Iris pigment epithelial cell (primary cell): ENCODE data around the gene EEIG1.

Experiments used
- DNase-seq: peaks from one replicate; pipeline ENCODE4 v3.0.0-alpha.2; 2011; ENCODE audit warnings: low read depth

Gene EEIG1

DNA sequence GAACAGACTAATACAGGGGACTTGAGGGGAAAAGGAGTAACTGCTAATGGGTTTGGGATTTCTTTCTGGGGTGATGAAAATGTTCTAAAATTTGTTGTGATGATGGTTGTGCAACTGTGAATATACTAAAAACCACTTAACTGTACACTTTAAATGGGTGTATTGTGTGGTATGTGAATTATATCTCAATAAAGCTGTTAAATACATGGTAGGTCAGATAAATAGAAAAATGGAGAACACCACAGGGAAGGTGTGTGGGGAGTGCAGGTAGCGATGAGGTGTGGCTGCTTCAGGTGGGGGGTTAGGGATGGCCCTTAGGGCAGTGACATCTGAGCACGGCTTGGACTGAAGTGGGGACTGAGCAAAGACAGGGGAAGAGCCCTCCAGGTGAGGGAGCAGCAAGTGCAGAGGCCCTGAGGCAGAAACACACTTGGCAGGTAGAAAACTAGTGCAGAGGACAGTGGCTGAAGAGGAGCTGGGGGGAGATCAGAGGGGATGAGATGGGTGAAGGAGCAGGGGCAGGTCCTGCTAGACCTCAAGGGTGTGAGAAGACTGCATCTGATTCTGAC is 20.9 kb downstream of the EEIG1 start:
- no peak for DNase-seq

DNA sequence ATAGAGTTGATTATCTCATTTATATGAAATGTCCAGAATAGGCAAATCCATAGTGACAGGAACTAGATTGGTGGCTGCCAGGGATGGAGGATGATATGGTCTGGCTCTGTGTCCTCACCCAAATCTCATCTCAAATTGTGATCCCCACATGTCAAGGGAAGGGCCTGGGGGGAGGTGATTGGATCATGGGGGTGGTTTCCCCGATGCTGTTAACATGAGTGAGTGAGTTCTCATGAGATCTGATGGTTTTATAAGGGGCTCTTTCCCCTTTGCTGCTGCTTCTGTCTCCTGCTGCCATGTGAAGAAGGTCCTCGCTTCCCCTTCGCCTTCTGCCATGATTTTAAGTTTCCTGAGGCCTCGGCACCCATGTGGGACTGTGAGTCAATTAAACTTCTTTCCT is 21.4 kb downstream of the EEIG1 start:
- no peak for DNase-seq

DNA sequence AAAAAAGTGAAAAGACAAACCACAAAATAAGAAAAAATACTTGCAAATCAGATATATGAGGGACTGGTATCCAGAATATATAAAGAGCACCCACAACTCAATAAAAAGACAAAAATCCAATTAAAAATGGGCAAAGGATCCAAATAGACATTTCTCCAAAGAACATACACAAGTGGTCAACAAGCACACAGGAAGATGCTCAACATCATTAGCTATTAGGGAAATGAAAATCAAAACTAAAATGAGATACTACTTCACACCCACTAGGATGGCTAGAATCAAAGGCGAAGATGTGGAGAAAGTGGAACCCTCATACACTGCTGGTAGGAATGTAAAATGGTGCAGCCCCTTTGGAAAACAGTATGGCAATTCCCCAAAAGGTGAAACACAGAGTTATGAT is 22.1 kb downstream of the EEIG1 start:
- no peak for DNase-seq

DNA sequence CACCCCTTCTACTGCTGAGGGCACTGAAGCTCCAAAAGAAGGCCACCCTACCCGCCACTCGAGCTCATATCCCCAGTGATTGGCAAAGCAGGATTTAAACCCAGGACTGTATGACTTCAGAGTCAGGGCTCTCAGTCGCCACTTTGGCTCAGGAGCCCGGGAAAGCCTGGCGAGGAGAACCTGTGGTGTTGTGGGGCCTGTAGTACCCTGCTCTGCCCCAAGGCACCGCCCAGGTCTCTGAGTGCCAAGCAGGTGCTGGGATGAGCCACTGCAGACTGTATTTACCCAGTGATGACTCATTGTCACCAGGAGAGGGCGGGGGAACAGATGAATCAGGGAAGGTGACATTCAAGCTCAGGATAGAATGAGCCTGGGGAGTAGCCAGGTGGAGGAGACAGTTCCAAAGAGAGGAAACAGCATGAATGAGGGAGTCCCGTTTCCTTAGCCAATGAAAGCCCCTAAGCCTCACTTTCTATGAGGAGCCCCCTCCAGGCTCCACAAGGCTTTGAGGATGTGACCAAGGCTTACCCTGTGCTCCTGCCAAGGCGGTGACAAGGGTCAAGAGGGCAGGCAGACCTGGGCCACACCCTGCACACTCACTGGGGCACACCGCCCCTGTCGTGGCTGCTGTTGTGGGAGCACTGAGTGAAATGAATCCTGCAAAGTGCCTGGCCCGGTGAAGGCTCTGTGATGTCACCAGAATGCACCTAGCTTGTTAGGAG is 25.3 kb downstream of the EEIG1 start:
- no peak for DNase-seq

DNA sequence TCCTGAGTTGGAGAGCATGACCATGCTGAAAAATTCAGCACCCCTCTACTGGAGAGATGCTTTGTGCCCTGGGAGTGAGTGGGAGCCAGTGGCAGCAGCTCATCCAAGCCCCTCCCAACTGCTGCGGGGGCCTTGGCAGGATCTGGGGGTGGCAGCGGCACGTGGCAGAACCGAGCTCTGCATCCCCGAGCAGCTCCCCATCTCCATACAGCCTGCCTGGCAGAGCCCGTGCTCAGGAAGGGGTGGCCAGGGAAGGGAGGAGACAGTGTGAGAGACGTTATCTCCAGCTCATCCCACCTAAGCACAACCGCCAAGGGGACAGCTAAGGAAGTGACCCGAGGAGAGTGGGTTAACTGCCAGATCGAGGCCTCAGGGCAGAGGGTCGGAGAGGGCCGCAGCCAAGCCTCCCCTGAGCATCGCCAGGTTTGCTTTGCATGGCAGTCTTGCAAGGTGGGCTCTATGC is 25.9 kb downstream of the EEIG1 start:
- no peak for DNase-seq

DNA sequence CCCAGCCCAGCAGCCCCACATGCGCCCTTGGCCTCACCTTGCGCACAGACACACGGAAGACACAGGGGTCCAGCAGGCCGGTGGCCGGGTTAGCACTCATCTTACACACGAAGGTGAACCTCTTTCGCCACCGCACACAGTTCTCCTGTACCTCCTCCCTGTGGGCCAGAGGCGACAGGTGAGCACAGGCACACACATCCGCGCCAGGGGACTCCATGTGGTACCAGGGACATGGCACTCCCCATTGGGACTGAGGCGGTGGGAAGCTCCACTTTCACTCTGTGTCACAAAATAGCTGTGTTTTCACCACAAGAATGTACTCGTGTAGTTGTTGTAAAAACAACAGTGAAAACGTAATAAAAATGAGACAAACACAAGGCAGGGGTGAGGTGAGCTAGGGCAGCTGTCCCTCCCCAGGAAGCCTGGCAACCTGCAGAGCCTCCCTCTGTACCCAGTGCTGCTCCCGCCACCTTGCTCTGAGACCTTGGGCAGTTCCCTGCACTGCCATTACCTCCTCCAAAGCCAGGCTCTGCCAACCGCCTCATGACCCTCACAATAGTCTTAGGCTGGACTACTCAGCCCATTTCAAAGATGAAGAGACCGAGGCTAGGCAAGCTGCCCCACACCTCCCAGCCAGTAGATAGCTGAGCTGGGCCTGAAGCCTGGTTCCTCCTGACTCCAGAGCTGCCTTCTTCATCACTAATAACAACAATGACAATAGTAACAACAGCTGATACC is 26.9 kb downstream of the EEIG1 start:
- DNase-seq: no peak

DNA sequence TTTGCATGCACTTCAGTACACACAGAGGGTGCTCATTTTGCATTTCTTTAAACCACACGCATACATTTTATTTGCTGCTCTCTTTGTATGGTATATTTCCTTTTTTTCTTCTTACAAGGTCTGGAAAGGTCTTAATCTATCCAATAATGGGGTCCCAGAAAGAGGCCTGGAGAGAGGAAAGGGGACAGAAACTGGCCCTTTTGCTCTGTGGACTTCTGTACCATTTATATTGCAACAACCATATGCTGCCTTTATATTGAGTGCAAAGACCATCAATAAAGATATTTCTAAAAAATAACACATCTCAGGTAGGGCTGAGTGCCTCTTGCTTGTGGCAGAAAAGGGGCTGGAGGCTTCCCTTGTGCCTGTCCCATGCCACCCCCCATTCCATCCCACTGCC is 27.6 kb downstream of the EEIG1 start:
- no peak for DNase-seq

DNA sequence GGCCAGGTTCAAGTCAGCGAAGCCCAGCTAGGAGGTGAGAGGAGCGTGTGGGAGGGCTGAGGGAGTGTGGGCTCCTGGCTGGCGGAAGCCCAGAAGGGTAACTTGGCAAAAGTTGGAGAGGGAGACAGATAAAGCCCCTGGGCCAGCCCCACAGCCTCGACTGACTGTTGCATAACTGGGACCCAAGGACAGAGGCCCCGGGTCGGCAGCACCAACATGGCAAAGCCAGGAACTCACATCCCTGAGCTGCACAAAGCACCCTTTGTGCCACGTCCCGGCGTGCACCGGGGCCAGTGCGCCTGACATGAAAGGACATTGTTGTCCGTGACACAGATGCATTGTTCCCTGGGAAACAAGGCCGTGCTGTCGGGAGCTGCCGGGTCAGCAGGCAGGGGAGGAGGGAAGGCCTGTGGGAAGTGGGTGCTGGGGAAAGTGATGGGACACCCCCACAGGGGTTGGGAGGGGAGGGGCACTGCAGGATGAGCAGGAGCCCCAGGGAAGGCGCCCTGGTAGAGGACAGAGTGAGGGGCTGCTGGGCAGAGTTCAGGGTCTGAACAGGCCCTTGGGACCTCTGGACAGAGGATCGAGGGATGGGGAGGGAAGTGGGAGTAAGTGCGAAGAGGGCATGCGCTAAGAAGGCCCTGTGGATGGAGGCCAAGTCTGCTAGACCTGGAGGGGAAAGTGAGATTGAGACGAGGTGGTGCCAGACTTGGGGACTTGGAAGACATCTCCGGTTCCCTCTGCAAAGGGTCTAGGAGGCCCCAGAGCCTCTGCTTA is 30.1 kb downstream of the EEIG1 start:
- DNase-seq: no peak

DNA sequence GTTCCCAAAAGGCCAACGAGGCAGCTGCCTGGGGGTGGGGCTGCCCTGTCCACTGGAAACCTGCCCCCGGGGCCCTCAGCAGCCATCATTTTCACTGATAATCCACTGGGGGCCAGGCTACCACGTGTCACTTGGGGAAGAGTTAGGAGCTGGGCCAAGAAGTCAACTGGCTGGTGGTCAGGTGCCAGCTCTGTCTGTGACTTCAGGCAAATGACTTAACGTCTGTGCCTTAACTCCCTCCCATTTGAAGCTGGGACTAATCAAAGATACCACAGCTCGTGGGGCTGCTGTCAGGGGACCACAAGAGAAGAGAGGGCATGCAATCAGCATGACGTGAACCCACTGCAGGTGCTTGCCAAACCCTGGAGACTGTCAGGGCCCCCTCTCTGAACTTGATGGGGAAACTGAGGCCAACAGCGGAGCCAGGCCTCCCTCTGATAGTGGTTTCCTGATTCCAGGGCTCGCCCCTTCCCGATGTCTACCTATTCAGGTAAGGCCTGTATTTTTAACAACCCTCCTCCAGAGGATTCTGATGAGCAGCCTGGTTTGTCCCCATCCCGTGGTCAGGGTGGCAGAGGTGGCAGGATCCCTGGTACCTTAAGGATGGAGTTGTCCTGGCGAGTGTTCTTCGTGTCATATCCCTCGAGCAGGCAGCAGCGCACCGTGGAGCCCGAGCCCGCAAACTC is 30.8 kb downstream of the EEIG1 start:
- no peak for DNase-seq

DNA sequence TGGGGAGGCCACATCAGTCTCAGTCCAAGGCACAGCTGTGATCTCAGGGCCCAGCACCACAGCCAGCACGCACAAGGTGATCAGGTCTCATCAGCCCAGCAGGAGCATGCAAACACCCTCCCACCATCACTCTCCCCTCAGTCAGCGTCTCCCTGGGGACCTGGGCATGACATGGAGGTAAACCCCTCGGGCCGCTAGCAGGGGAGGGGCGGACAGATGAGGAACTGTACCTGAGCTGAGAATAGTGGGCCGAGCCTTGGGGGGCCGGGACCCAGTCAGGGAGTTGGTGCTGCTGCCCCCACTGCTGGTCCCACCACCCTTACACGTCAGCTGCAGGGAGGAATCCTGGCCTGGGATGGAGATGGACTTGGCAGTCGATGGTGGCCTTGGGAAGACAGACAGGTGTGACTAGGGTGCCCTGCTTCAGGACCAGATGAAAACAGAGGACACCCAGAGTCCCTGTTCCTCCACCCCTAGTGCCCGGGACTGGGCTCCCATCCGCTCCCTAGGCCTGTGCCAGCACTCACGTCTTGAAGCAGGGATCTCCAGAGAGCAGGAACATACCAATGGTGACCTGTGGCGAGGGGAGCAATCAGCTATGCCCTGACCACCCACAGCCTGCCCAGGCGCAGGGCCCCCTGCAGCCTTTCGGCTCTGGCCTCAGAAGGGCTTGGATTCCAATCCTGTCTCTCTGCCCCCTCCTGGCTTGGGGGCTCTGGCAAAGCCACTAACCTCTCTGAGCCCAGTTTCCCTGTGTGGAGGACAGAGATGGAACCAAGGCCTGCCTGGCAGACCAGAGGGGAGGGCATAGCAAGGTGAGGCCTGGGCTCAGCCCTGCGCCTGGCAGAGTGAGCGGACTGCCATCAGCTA is 32.7 kb downstream of the EEIG1 start:
- DNase-seq: no peak

DNA sequence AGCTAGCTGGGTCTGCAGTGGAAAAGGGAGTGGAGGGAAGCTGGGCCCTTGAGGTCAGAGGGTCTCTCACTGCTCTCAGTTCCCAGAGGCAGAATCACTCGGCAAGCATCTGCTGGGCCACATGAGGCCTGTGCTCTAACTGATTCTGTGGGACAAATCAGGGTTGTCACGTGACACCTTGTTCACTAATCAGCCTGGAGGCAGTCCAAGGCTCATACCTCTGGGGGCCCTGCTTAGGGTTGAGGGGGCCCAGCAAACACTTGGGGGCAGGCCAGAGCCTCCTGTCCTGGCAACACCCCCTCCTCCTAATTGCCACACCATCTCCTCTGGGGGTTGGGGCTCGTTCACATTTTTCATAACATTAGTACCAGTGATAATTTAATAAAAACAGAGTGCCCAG is 34.1 kb downstream of the EEIG1 start:
- DNase-seq: no peak

DNA sequence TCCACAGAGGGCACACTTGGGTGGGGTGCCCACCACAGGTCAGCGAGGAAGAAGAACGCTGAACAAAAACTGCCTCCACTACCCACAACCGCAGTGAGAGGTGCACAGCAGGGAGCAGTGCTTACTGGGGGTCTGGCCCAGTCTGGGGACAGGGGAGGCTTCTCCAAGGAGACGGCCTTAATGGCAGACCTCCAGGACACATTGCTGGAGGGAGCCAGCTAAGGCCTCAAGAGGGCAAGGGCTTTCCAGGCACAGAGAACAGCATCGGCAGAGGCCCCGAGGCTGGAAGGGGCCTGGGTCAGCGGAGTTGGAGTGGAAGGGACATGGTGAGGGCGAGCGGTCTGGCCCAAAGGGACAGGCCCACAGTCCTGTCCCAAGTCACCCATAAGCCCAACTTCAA is 34.8 kb downstream of the EEIG1 start:
- DNase-seq: no peak

DNA sequence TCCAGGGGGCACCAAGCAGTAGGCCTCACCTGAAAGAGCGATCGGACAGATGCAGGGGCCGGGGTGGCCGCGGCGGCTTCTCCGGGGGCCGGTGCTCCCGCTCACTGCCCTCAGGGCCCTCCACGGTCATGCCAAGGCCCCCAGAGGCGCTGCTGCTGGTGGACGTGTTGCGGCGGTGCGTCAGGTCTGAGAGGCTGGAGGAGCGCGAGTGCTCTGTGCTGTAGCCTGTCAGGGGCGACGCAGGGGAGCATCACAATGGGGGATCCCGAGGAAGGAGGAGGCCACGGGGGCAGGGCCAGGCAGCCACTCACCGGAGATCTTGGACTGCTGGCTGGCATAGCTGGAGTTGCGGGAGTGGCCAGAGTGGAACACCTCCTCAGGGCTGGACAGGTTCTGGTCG is 35.5 kb downstream of the EEIG1 start:
- no peak for DNase-seq

DNA sequence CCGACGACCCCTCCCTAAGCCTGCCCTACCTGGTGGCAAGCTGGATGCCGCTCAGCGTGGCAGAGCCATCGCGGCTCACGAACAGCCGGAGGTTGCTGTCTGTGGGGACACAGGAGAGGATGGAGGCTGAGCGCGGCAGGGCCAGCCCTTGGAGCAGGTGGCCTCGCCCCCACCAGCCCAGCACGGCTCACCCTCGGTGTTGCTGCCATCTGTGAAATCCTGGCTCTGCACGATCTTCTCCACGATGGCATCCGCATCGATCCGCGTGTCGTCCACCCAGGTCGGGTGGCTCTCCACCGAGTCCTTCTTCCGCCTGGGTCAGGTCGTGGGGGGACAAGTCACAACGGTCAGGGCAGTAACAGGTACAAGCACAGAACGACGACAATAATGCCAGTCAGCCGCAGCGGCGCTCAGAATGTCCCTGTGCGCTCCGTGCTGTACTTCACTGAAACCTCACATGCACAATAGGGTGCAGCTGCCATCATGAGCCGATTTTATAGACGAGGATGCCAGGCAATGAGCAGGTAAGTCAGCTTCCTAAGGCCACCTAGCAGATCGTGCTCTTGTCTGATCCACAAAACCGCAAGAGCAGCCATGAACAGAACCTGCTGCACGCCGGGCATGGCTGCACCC is 36.1 kb downstream of the EEIG1 start:
- DNase-seq: no peak

DNA sequence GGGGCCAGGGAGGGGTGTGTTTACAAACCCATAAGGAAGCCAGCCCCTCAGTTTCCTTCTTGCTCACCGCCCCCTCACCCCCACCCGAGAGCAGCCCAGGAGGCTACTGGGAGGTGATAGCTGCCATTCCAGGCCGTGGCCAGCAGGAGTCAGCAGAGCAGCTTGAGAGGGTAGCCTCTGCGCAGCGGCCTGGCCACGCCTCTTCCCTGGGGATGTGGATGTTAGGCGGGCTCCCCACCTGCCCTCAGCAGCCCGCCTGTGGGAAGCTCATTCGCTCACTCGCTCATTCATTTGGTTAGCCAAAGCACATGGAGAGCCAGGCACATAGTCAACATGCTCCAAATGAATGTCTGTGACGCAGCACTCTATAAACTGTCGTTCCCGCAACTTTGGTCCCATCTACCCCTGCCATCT is 37.1 kb downstream of the EEIG1 start:
- DNase-seq: peak; percentile 65

DNA sequence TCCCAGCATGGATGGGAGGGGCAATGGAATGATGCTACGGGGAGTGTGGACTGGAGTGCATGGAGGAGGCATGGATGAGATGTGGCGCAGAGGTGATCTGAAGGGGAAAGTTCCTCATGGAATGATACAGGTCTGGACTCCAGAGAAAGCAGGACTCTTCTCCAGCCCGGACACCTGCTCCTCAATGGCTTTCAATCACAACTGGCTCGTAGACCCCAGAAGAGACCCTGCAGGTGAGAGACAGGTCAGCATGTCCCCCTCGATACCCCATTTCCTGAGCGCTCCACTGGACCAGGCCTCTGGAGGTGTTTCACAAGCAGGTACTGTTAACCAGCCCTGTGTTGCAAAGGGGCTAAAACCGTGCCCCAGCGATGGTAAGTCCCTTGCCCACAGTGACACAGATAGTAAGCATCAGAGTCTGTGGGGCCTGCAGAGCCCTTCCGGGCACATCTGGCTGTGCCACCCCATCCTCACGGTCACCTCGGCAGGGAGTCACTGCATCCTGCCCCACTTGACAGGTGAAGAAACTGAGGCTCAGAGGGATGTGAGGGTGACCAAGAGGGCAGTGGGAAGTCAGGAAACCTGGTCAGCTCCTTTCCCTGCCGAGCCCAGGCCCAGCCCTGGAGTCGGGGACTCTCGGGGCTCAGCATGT is 37.7 kb downstream of the EEIG1 start:
- DNase-seq: no peak

DNA sequence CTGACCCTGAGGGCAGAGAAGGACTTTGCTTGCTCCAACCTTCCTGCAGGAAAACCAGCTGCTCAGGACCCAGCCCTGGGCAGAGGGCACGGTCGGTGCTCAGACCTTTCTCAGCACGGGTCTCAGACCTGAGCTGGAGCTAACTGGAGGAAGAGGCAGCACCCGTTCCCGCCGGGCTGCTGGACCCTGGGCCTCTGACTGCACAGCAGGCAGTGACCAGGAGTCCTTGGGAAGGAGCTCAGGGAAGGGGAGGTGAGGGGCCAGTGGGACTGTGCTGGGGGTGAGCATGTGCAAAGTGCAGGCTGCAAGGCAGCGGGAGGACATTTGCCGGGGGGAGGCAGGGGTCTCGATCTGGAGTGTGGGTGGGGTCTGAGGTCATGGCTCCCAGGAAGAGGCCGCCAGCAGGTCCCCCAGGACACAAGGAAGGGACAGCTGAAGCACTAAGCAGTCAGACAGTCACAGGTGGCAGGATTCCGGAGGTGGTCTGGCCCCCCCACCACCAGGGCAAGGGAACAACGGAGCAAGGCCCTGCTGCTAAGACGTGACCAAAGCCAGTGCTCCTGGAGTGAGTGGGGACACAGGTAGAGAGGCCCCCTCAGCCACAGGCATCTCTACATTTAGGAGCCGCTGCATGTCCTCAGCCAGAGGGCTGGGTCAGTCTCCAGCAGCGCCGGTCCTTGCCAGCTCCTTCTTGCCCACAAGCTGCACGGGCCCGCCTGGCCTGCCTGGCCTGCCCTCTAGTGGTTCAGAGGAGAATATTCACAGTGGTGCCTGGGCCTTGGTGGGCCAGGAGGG is 38.4 kb downstream of the EEIG1 start:
- peak; percentile 61 for DNase-seq

DNA sequence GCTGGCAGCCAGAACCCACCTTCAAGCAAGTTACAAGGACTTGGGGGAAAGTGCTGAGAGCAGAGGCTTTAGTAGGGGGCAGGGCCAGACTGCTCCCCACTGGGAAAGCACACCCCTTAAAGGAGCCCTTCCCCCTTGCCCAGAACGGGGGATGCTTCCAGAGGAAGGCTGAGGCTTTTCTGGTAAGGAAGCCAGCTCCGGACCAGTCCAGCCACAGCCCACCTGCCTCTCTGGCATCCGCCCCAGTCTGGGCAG is 38.9 kb downstream of the EEIG1 start:
- DNase-seq: no peak
